Fibroblast of lung (primary cell): ENCODE data around the gene ANKRD45.

Experiments used
- EZH2 ChIP-seq: IDR thresholded peaks from 2 replicates; pipeline ENCODE4 v1.5.1; 2012; ENCODE audit warnings: low read length, control low read depth, mild to moderate bottlenecking; ENCODE audit errors: missing control alignments
- TF ChIP-seq, protein P1 (sequence below), 2 donors: IDR thresholded peaks in 1 of 2; conservative IDR thresholded peaks in 1 of 2; 1 replicate in 1 of 2; 2 replicates in 1 of 2; pipeline ENCODE4 v1.5.1; 2011 to 2012; ENCODE audit warnings: low read length in 2 of 2, control low read depth in 1 of 2, inconsistent platforms in 1 of 2, low read depth in 1 of 2, mild to moderate bottlenecking in 1 of 2

DNA sequence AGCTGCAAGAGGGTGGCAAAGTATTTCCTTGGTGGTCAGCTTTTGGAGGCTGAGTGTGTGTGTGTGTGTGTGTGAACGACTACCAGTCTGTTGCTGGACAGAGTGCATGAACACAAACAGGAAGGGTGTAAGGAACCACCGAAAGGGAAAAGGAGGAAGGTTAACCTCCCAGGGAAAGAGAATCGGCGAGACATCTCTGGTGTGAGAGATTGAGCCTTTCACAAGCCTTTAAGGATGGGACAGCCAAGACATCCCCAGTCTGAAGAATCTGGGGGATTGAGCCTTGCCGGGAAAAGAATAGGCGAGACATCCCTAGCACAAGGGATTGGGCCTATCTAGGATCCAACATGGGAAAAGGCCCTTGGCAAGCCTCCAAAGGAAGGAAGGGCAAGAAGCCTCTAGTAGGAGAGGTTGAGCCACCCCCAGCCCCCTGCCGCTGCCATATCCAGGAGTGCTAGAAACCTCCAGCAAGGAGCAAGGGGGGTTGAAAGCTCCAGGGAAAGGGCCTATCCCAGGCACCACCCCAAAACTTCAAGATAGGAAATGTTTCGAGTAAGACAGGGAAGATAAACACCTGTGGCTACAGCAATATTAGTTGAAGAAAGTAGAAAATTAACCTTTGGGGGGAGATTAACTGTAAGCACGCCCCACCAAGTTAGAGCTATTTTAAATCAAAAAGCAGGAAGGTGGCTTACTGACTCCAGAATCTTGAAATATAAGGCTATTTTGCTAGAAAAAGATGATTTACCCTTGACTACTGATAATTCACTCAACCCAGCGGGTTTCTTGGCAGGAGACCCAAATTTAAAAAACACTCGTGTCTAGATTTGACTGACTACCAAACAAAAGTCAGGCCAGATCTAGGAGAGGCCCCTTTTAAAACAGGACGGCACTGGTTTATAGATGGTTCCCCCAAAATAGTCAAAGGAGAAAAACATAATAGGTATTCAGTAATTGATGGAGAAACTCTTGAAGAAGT, 31.3 kb downstream of the ANKRD45 start:
- TF ChIP-seq, protein P1, sequence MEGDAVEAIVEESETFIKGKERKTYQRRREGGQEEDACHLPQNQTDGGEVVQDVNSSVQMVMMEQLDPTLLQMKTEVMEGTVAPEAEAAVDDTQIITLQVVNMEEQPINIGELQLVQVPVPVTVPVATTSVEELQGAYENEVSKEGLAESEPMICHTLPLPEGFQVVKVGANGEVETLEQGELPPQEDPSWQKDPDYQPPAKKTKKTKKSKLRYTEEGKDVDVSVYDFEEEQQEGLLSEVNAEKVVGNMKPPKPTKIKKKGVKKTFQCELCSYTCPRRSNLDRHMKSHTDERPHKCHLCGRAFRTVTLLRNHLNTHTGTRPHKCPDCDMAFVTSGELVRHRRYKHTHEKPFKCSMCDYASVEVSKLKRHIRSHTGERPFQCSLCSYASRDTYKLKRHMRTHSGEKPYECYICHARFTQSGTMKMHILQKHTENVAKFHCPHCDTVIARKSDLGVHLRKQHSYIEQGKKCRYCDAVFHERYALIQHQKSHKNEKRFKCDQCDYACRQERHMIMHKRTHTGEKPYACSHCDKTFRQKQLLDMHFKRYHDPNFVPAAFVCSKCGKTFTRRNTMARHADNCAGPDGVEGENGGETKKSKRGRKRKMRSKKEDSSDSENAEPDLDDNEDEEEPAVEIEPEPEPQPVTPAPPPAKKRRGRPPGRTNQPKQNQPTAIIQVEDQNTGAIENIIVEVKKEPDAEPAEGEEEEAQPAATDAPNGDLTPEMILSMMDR (conservative IDR thresholded peaks at IDR 0.05 in 1 of 2, IDR thresholded peaks at IDR 0.05 in 1 of 2; ENCODE audit: low read depth in 1 of 2, low read length in 2 of 2) = no peak
- no peak for TF ChIP-seq EZH2
